Measurements from ENCODE around the gene FGD5. TPM values are rescaled to one million over a fixed set of nuclear protein-coding genes. Genes with fewer than 3 reads are reported as not detected.

The FGD5 gene
- total and polyA plus RNA-seq, 7 experiments from 2014 or later: 0.37 TPM; not detected in 6

GRCh38 chr3:14926592-14926991 is 107.8 kb downstream of the FGD5 start:
- POLR2A ChIA-PET: interaction anchor here (0.6 kb wide), 1 partner anchor 687 kb away, joined by 3 read pairs; no protein-coding TSS in a partner anchor
- intact Hi-C loops (cut with micrococcal nuclease): loop anchor here (5.0 to 10.0 kb wide), 5 partner anchors 101 to 722 kb away; no protein-coding TSS in a partner anchor
- H3K9me3 ChIP-seq (ENCODE audit: control insufficient read depth in 2 of 3, low read length in 3 of 3): no peaks in the 10 kb centered on the region
- DNase-seq (no peak), ATAC-seq (no peak)
- H3K36me3 ChIP-seq (ENCODE audit: control insufficient read depth in 2 of 3, insufficient read depth in 3 of 3, low read length in 3 of 3): no peaks in the 10 kb centered on the region
- no peak overlapping the region for H3K27ac ChIP-seq (ENCODE audit: low read depth, low read length)
- Mint-ChIP-seq H3K4me3 (no peak overlapping the region), H3K27ac (no peak overlapping the region), H3K27me3 (peaks cover 0 to 14% (median 0%) of the 10 kb centered on the region in 5 donors), H3K9me3 (no peaks in the 10 kb centered on the region), H3K36me3 (no peaks in the 10 kb centered on the region), H3K4me1 (peaks cover 0 to 1% (median 0%) of the 10 kb centered on the region in 7 donors)
- no peak overlapping the region for H3K4me3 ChIP-seq (ENCODE audit: low read length)
- CTCF ChIA-PET: interaction anchor here (0.5 to 1.7 kb wide), 6 partner anchors 11 to 295 kb away, joined by 3 to 6 read pairs (median 4); no protein-coding TSS in a partner anchor
- no peaks in the 10 kb centered on the region for H3K27me3 ChIP-seq (ENCODE audit: control insufficient read depth in 2 of 2, insufficient read depth in 2 of 2, low read length in 2 of 2)
- H3K4me1 ChIP-seq (ENCODE audit: control insufficient read depth in 2 of 2, insufficient read depth in 2 of 2, low read length in 2 of 2): no peaks in the 10 kb centered on the region

GRCh38 chr3:14927308-14927707 is 108.5 kb downstream of the FGD5 start:
- peaks cover 0 to 1% (median 0%) of the 10 kb centered on the region in 7 donors for H3K4me1 Mint-ChIP-seq
- intact Hi-C loops (cut with micrococcal nuclease): loop anchor here (5.0 to 10.0 kb wide), 5 partner anchors 100 to 723 kb away; no protein-coding TSS in a partner anchor
- Histone ChIP-seq H3K4me1 (ENCODE audit: control insufficient read depth in 2 of 2, insufficient read depth in 2 of 2, low read length in 2 of 2) (no peaks in the 10 kb centered on the region), H3K27ac (ENCODE audit: low read depth, low read length) (no peak overlapping the region), H3K4me3 (ENCODE audit: low read length) (no peak overlapping the region), H3K27me3 (ENCODE audit: control insufficient read depth in 2 of 2, insufficient read depth in 2 of 2, low read length in 2 of 2) (no peaks in the 10 kb centered on the region), H3K9me3 (ENCODE audit: control insufficient read depth in 2 of 3, low read length in 3 of 3) (no peaks in the 10 kb centered on the region), H3K36me3 (ENCODE audit: control insufficient read depth in 2 of 3, insufficient read depth in 3 of 3, low read length in 3 of 3) (no peaks in the 10 kb centered on the region)
- H3K36me3 Mint-ChIP-seq: no peaks in the 10 kb centered on the region
- H3K9me3 Mint-ChIP-seq: no peaks in the 10 kb centered on the region
- ATAC-seq: no peak
- POLR2A ChIA-PET: interaction anchor here (0.6 to 0.8 kb wide), 2 partner anchors 132 to 154 kb away, joined by 3 read pairs; no protein-coding TSS in a partner anchor
- DNase-seq: no peak
- CTCF ChIA-PET: interaction anchor here (0.5 to 1.7 kb wide), 5 partner anchors 9 to 296 kb away, joined by 3 to 6 read pairs (median 4); no protein-coding TSS in a partner anchor
- peaks cover 0 to 17% (median 0%) of the 10 kb centered on the region in 5 donors for H3K27me3 Mint-ChIP-seq
- no peak overlapping the region for H3K4me3 Mint-ChIP-seq
- no peak overlapping the region for H3K27ac Mint-ChIP-seq

GRCh38 chr3:14929310-14930074 is 110.7 kb downstream of the FGD5 start:
- Histone ChIP-seq H3K27ac (ENCODE audit: low read depth, low read length) (no peak overlapping the region), H3K4me3 (ENCODE audit: low read length) (no peak overlapping the region), H3K36me3 (ENCODE audit: control insufficient read depth in 2 of 3, insufficient read depth in 3 of 3, low read length in 3 of 3) (no peaks in the 10 kb centered on the region), H3K9me3 (ENCODE audit: control insufficient read depth in 2 of 3, low read length in 3 of 3) (no peaks in the 10 kb centered on the region), H3K27me3 (ENCODE audit: control insufficient read depth in 2 of 2, insufficient read depth in 2 of 2, low read length in 2 of 2) (no peaks in the 10 kb centered on the region), H3K4me1 (ENCODE audit: control insufficient read depth in 2 of 2, insufficient read depth in 2 of 2, low read length in 2 of 2) (no peaks in the 10 kb centered on the region)
- Mint-ChIP-seq H3K9me3 (no peaks in the 10 kb centered on the region), H3K27ac (no peak overlapping the region), H3K36me3 (no peaks in the 10 kb centered on the region), H3K4me1 (peaks cover 0 to 1% (median 0%) of the 10 kb centered on the region in 7 donors), H3K4me3 (no peak overlapping the region), H3K27me3 (peaks cover 0 to 17% (median 0%) of the 10 kb centered on the region in 5 donors)
- ATAC-seq: no peak
- ChIA-PET CTCF (interaction anchor here (0.5 kb wide), 1 partner anchor 9 kb away, joined by 4 read pairs; no protein-coding TSS in a partner anchor), POLR2A (no interaction called here)
- no peak for DNase-seq
- intact Hi-C loops (cut with micrococcal nuclease): loop anchor here (5.0 to 10.0 kb wide), 5 partner anchors 98 to 725 kb away; no protein-coding TSS in a partner anchor

- Histone ChIP-seq H3K36me3 (ENCODE audit: control insufficient read depth in 2 of 3, insufficient read depth in 3 of 3, low read length in 3 of 3) (no peaks in the 10 kb centered on the region), H3K4me3 (ENCODE audit: low read length) (no peak overlapping the region), H3K27ac (ENCODE audit: low read depth, low read length) (no peak overlapping the region), H3K4me1 (ENCODE audit: control insufficient read depth in 2 of 2, insufficient read depth in 2 of 2, low read length in 2 of 2) (no peaks in the 10 kb centered on the region), H3K27me3 (ENCODE audit: control insufficient read depth in 2 of 2, insufficient read depth in 2 of 2, low read length in 2 of 2) (no peaks in the 10 kb centered on the region), H3K9me3 (ENCODE audit: control insufficient read depth in 2 of 3, low read length in 3 of 3) (no peaks in the 10 kb centered on the region)
- no peak overlapping the region for H3K4me3 Mint-ChIP-seq
- intact Hi-C loops (cut with micrococcal nuclease): no loop called here
- CTCF ChIA-PET: interaction anchor here (1.7 kb wide), 1 partner anchor 13 kb away, joined by 8 read pairs; no protein-coding TSS in a partner anchor
- peaks cover 0 to 19% (median 0%) of the 10 kb centered on the region in 5 donors for H3K27me3 Mint-ChIP-seq
- POLR2A ChIA-PET: no interaction called here
- H3K27ac Mint-ChIP-seq: no peak overlapping the region
- no peaks in the 10 kb centered on the region for H3K9me3 Mint-ChIP-seq
- ATAC-seq: no peak
- no peak for DNase-seq
- H3K4me1 Mint-ChIP-seq: no peaks in the 10 kb centered on the region
- H3K36me3 Mint-ChIP-seq: no peaks in the 10 kb centered on the region
Observed at GRCh38 chr3:14933820-14934425, 115.2 kb downstream of the FGD5 start.

- Mint-ChIP-seq H3K4me3 (no peak overlapping the region), H3K36me3 (no peaks in the 10 kb centered on the region), H3K4me1 (peaks cover 0 to 3% (median 0%) of the 10 kb centered on the region in 7 donors), H3K27me3 (peaks cover 0 to 9% (median 0%) of the 10 kb centered on the region in 5 donors), H3K9me3 (no peaks in the 10 kb centered on the region), H3K27ac (no peak overlapping the region)
- H3K36me3 ChIP-seq (ENCODE audit: control insufficient read depth in 2 of 3, insufficient read depth in 3 of 3, low read length in 3 of 3): no peaks in the 10 kb centered on the region
- no peaks in the 10 kb centered on the region for H3K4me1 ChIP-seq (ENCODE audit: control insufficient read depth in 2 of 2, insufficient read depth in 2 of 2, low read length in 2 of 2)
- CTCF ChIA-PET: interaction anchor here (0.6 kb wide), 1 partner anchor 8 kb away, joined by 6 read pairs; no protein-coding TSS in a partner anchor
- DNase-seq (no peak), ATAC-seq (no peak)
- H3K27ac ChIP-seq (ENCODE audit: low read depth, low read length): no peak overlapping the region
- H3K4me3 ChIP-seq (ENCODE audit: low read length): no peak overlapping the region
- POLR2A ChIA-PET: no interaction called here
- no peaks in the 10 kb centered on the region for H3K27me3 ChIP-seq (ENCODE audit: control insufficient read depth in 2 of 2, insufficient read depth in 2 of 2, low read length in 2 of 2)
- intact Hi-C loops (cut with micrococcal nuclease): no loop called here
- no peaks in the 10 kb centered on the region for H3K9me3 ChIP-seq (ENCODE audit: control insufficient read depth in 2 of 3, low read length in 3 of 3)
Observed at GRCh38 chr3:14935592-14936345, 117.0 kb downstream of the FGD5 start.

- Mint-ChIP-seq H3K27me3 (peaks cover 0 to 2% (median 0%) of the 10 kb centered on the region in 5 donors), H3K9me3 (no peaks in the 10 kb centered on the region), H3K4me3 (no peak overlapping the region), H3K27ac (peak overlapping the region in 2 of 9 donors; percentile 57 to 68), H3K4me1 (peaks cover 0 to 18% (median 12%) of the 10 kb centered on the region in 7 donors), H3K36me3 (peaks cover 0 to 9% (median 1%) of the 10 kb centered on the region in 5 donors)
- Histone ChIP-seq H3K36me3 (ENCODE audit: control insufficient read depth in 2 of 3, insufficient read depth in 3 of 3, low read length in 3 of 3) (peaks cover 0 to 8% (median 0%) of the 10 kb centered on the region in 3 experiments), H3K4me3 (ENCODE audit: low read length) (no peak overlapping the region), H3K9me3 (ENCODE audit: control insufficient read depth in 2 of 3, low read length in 3 of 3) (no peaks in the 10 kb centered on the region), H3K4me1 (ENCODE audit: control insufficient read depth in 2 of 2, insufficient read depth in 2 of 2, low read length in 2 of 2) (no peaks in the 10 kb centered on the region), H3K27ac (ENCODE audit: low read depth, low read length) (no peak overlapping the region), H3K27me3 (ENCODE audit: control insufficient read depth in 2 of 2, insufficient read depth in 2 of 2, low read length in 2 of 2) (no peaks in the 10 kb centered on the region)
- no peak for ATAC-seq
- intact Hi-C loops (cut with micrococcal nuclease): no loop called here
- DNase-seq: no peak
- POLR2A ChIA-PET: no interaction called here
- CTCF ChIA-PET: no interaction called here
Observed at GRCh38 chr3:14938954-14939353, 120.2 kb downstream of the FGD5 start.
